OCI-LY7 (cell line): ENCODE data around the gene NFE2L1. TPM values are rescaled to one million over a fixed set of nuclear protein-coding genes. Genes with fewer than 3 reads are reported as not detected.
"Not testable (repeated sequence)": the region's sequence is repeated elsewhere in the genome, so short reads cannot be mapped to it uniquely, and the experiment has no call there.

ENCODE experiments used
- BruUV-seq: library from RNA; stranded (reverse); fragments of 400-500 nt; replicated peaks from 2 replicates; lab custom pipeline; 2021; lab: Mats Ljungman, UMichigan
- CTCF ChIA-PET: fragments of 300-600 bp; sonication (Branson Sonifier 250); formaldehyde crosslinking; loops from one replicate; lab custom pipeline; 2022; ENCODE audit warnings: antibody characterized with exemption; ENCODE audit not compliant: unreplicated experiment; lab: Charles Lee
- POLR2A ChIA-PET: fragments of 300-600 bp; sonication (Branson Sonifier 250); formaldehyde crosslinking; loops from one replicate; lab custom pipeline; 2022; ENCODE audit warnings: antibody characterized with exemption; lab: Charles Lee
- DNase-seq: peaks from one replicate; pipeline ENCODE4 v3.0.0-alpha.2; 2015; ENCODE audit warnings: low spot score
- H2AFZ ChIP-seq: fragments of 200-600 bp; sonication (generic), shearing (Covaris generic); 2 replicates; pipeline ENCODE4 v1.6.1; 2014; ENCODE audit warnings: mild to moderate bottlenecking, antibody characterized with exemption, low read length, moderate library complexity
- H3K27ac ChIP-seq: fragments of 200-600 bp; sonication (generic); 2 replicates; pipeline ENCODE4 v1.5.1; 2014; ENCODE audit warnings: mixed run types, low read depth, mild to moderate bottlenecking, moderate library complexity, low read length, inconsistent platforms; ENCODE audit not compliant: poor library complexity, severe bottlenecking
- H3K36me3 ChIP-seq: fragments of 200-600 bp; sonication (generic); 2 replicates; pipeline ENCODE4 v1.6.1; 2014; ENCODE audit warnings: mild to moderate bottlenecking, antibody characterized with exemption, low read length, moderate library complexity, mixed read lengths; ENCODE audit not compliant: insufficient read depth
- H3K4me1 ChIP-seq: fragments of 200-600 bp; sonication (generic); 2 replicates; pipeline ENCODE4 v1.5.1; 2014; ENCODE audit warnings: mild to moderate bottlenecking, low read length; ENCODE audit not compliant: insufficient read depth, poor library complexity, severe bottlenecking
- H3K4me2 ChIP-seq: fragments of 200-600 bp; sonication (generic); 2 replicates; pipeline ENCODE4 v1.6.1; 2014; ENCODE audit warnings: mild to moderate bottlenecking, low read length
- H3K4me3 ChIP-seq: fragments of 200-600 bp; sonication (generic); 2 replicates; pipeline ENCODE4 v1.5.1; 2014; ENCODE audit warnings: mild to moderate bottlenecking, low read depth, low read length; ENCODE audit not compliant: poor library complexity, severe bottlenecking
- H3K79me2 ChIP-seq: fragments of 200-600 bp; sonication (generic); 2 replicates; pipeline ENCODE4 v1.6.1; 2016; ENCODE audit warnings: low read depth, mild to moderate bottlenecking, low read length, moderate library complexity, mixed read lengths; ENCODE audit not compliant: insufficient read depth
- H3K9me2 ChIP-seq: fragments of 200-600 bp; sonication (generic); 2 replicates; pipeline ENCODE4 v1.6.1; 2016; ENCODE audit warnings: mild to moderate bottlenecking, low read length, mixed read lengths; ENCODE audit not compliant: insufficient read depth
- H3K9me3 ChIP-seq: fragments of 200-600 bp; sonication (generic); 2 replicates; pipeline ENCODE4 v1.6.1; 2014; ENCODE audit warnings: mild to moderate bottlenecking, mixed run types, low read length, mixed read lengths
- H4K20me1 ChIP-seq: fragments of 200-600 bp; sonication (generic); 2 replicates; pipeline ENCODE4 v1.6.1; 2014; ENCODE audit warnings: mild to moderate bottlenecking, antibody characterized with exemption, low read length, moderate library complexity, mixed read lengths; ENCODE audit not compliant: insufficient read depth
- CTCF ChIP-seq: fragments of 200-600 bp; sonication (generic); conservative IDR thresholded peaks from 2 replicates; pipeline ENCODE4 v1.5.1; 2014; ENCODE audit warnings: mild to moderate bottlenecking, antibody characterized with exemption, low read length, moderate library complexity, mixed read lengths
- EZH2phosphoT487 ChIP-seq: fragments of 200-600 bp; sonication (generic); IDR thresholded peaks from 2 replicates; pipeline ENCODE4 v1.6.1; 2018; ENCODE audit warnings: low read depth, borderline replicate concordance, mild to moderate bottlenecking, mixed run types, antibody characterized with exemption, low read length, moderate library complexity, mixed read lengths
- intact Hi-C: fragments of 100-400 bp; cut with micrococcal nuclease; formaldehyde crosslinking; loops from one replicate; pipeline ENCODE4 v1.10.0; 2022; ENCODE audit not compliant: unreplicated experiment
- total RNA-seq, 2 experiments: library from RNA; depleted of rRNA in 1 of 2; stranded (reverse); fragments of >200 nt in 1 of 2; shearing (Covaris generic) in 1 of 2; gene quantifications; 2 replicates each; pipeline ENCODE4 v1.2.3, GENCODE V29; 2014 to 2022

Gene NFE2L1
- total RNA-seq, 2 experiments from 2014 or later = 42.3 to 106 TPM

GRCh38 chr17:48013876-48014594, 34.1 kb upstream of the NFE2L1 start:
- DNase-seq = no peak
- Histone ChIP-seq H3K4me1 (peaks cover 28% of the 10 kb centered on the region), H4K20me1 (no peaks in the 10 kb centered on the region), H3K27ac (no peak overlapping the region), H3K9me2 (no peaks in the 10 kb centered on the region), H2AFZ (no peak overlapping the region), H3K79me2 (no peaks in the 10 kb centered on the region), H3K9me3 (no peaks in the 10 kb centered on the region), H3K36me3 (no peaks in the 10 kb centered on the region), H3K4me3 (no peak overlapping the region), H3K4me2 (no peak overlapping the region)
- intact Hi-C loops = no loop called here
- ChIA-PET POLR2A (no interaction called here), CTCF (no interaction called here)
- no TSS peak for BruUV-seq
- TF ChIP-seq EZH2phosphoT487 = no peak
- TF ChIP-seq CTCF = no peak

- H3K4me2 ChIP-seq = no peak overlapping the region
- no peak overlapping the region for H3K27ac ChIP-seq
- intact Hi-C loops = loop anchor here (5.0 kb wide), 1 partner anchor 117 kb away; the partner anchor contains the start of gene SP2
- no TSS peak for BruUV-seq
- H3K4me1 ChIP-seq = peaks cover 28% of the 10 kb centered on the region
- POLR2A ChIA-PET = interaction anchor here (0.7 kb wide), 1 partner anchor 43 kb away, joined by 3 read pairs; no protein-coding TSS in a partner anchor
- CTCF ChIA-PET = no interaction called here
- no peaks in the 10 kb centered on the region for H4K20me1 ChIP-seq
- no peaks in the 10 kb centered on the region for H3K9me3 ChIP-seq
- H2AFZ ChIP-seq = no peak overlapping the region
- H3K4me3 ChIP-seq = no peak overlapping the region
- no peaks in the 10 kb centered on the region for H3K79me2 ChIP-seq
- no peaks in the 10 kb centered on the region for H3K36me3 ChIP-seq
- no peak for DNase-seq
- TF ChIP-seq CTCF (no peak), EZH2phosphoT487 (no peak)
- no peaks in the 10 kb centered on the region for H3K9me2 ChIP-seq
Observed at GRCh38 chr17:48014595-48015111, 33.5 kb upstream of the NFE2L1 start.

- CTCF ChIA-PET = interaction anchor here (0.6 kb wide), 1 partner anchor 47 kb away, joined by 3 read pairs; no protein-coding TSS in a partner anchor
- no peak overlapping the region for H3K27ac ChIP-seq
- TF ChIP-seq EZH2phosphoT487 = no peak
- no peak for TF ChIP-seq CTCF
- BruUV-seq = no TSS peak
- H3K9me2 ChIP-seq = no peaks in the 10 kb centered on the region
- no peak overlapping the region for H3K4me2 ChIP-seq
- no peak for DNase-seq
- H3K79me2 ChIP-seq = no peaks in the 10 kb centered on the region
- intact Hi-C loops = loop anchor here (5.0 kb wide), 1 partner anchor 119 kb away; the partner anchor contains the start of gene SP2
- H3K4me1 ChIP-seq = peaks cover 24% of the 10 kb centered on the region
- H3K36me3 ChIP-seq = no peaks in the 10 kb centered on the region
- no peaks in the 10 kb centered on the region for H3K9me3 ChIP-seq
- POLR2A ChIA-PET = interaction anchor here (0.8 kb wide), 1 partner anchor 258 kb away, joined by 3 read pairs; no protein-coding TSS in a partner anchor
- H3K4me3 ChIP-seq = no peak overlapping the region
- H2AFZ ChIP-seq = no peak overlapping the region
- no peaks in the 10 kb centered on the region for H4K20me1 ChIP-seq
Observed at GRCh38 chr17:48016112-48016511, 32.0 kb upstream of the NFE2L1 start.

- POLR2A ChIA-PET = interaction anchor here (0.6 to 0.9 kb wide), 4 partner anchors 12 to 122 kb away, joined by 3 to 4 read pairs (median 4); no protein-coding TSS in a partner anchor
- H3K9me3 ChIP-seq, H3K79me2 ChIP-seq, H3K27ac ChIP-seq, H3K4me3 ChIP-seq, DNase-seq, H3K36me3 ChIP-seq, H3K9me2 ChIP-seq, CTCF ChIA-PET, BruUV-seq, H4K20me1 ChIP-seq: not testable (repeated sequence)
- Histone ChIP-seq H3K4me1 (peaks cover 10% of the 10 kb centered on the region), H3K4me2 (peak overlapping the region; percentile 27), H2AFZ (peak overlapping the region; percentile 88; the same call in 1 of the 2 replicates)
- intact Hi-C loops = loop anchor here (1.0 to 5.0 kb wide), 4 partner anchors 39 to 174 kb away; partner anchors contain the start of gene SP2
Observed at GRCh38 chr17:48017817-48018158, 30.4 kb upstream of the NFE2L1 start.
